GM12873 (cell line): Measurements from ENCODE around the gene THOC2.

Experiments used
- CTCF ChIP-seq: IDR thresholded peaks from 2 replicates; pipeline ENCODE4 v1.5.1; 2012; ENCODE audit warnings: low read depth, mild to moderate bottlenecking, moderate library complexity, low read length, control low read depth; ENCODE audit not compliant: insufficient read depth; ENCODE audit errors: missing control alignments

The THOC2 gene

GRCh38 chrX:123696334-123696733, 36.5 kb downstream of the THOC2 start:
- no peak for TF ChIP-seq CTCF

GRCh38 chrX:123695242-123695641, 37.6 kb downstream of the THOC2 start:
- no peak for TF ChIP-seq CTCF

- no peak for TF ChIP-seq CTCF
Measured at GRCh38 chrX:123691776-123692175, 41.1 kb downstream of the THOC2 start.

GRCh38 chrX:123688524-123688923, 44.3 kb downstream of the THOC2 start:
- TF ChIP-seq CTCF = no peak

GRCh38 chrX:123685232-123685631, 47.6 kb downstream of the THOC2 start:
- no peak for TF ChIP-seq CTCF

- TF ChIP-seq CTCF = no peak
Measured at GRCh38 chrX:123682186-123682585, 50.7 kb downstream of the THOC2 start.

- no peak for TF ChIP-seq CTCF
Measured at GRCh38 chrX:123675154-123675553, 57.7 kb downstream of the THOC2 start.

GRCh38 chrX:123673813-123674212, 59.0 kb downstream of the THOC2 start:
- TF ChIP-seq CTCF = no peak
